GM23248 (cell line): ENCODE data around the gene ETV5. TPM values are rescaled to one million over a fixed set of nuclear protein-coding genes. Genes with fewer than 3 reads are reported as not detected.

ENCODE experiments used
- DNase-seq: peaks from one replicate; pipeline ENCODE4 v3.0.0-alpha.2; 2015
- H2AFZ ChIP-seq: fragments of 200-600 bp; sonication (generic); 2 replicates; pipeline ENCODE4 v1.6.1; 2016; ENCODE audit warnings: antibody characterized with exemption
- H3F3A ChIP-seq: fragments of 200-600 bp; sonication (generic); 2 replicates; pipeline ENCODE4 v1.6.1; 2016; ENCODE audit warnings: mild to moderate bottlenecking, antibody characterized with exemption, mixed run types; ENCODE audit not compliant: insufficient read depth
- H3K27ac ChIP-seq: fragments of 200-600 bp; sonication (generic); 2 replicates; pipeline ENCODE4 v1.5.1; 2016; ENCODE audit warnings: mild to moderate bottlenecking
- H3K27me3 ChIP-seq: fragments of 200-600 bp; sonication (generic); replicated peaks from 2 replicates; pipeline ENCODE4 v1.6.1; 2016; ENCODE audit warnings: mild to moderate bottlenecking; ENCODE audit not compliant: insufficient read depth
- H3K36me3 ChIP-seq: fragments of 200-600 bp; sonication (generic); 2 replicates; pipeline ENCODE4 v1.6.1; 2016; ENCODE audit warnings: low read depth, mild to moderate bottlenecking
- H3K4me1 ChIP-seq: fragments of 200-600 bp; sonication (generic); 2 replicates; pipeline ENCODE4 v1.6.1; 2016; ENCODE audit warnings: mild to moderate bottlenecking; ENCODE audit not compliant: insufficient read depth
- H3K4me2 ChIP-seq: fragments of 200-600 bp; sonication (generic); one replicate; pipeline ENCODE4 v1.6.1; 2016; ENCODE audit warnings: mild to moderate bottlenecking; ENCODE audit not compliant: unreplicated experiment
- H3K4me3 ChIP-seq: fragments of 200-600 bp; sonication (generic); 2 replicates; pipeline ENCODE4 v1.5.1; 2016; ENCODE audit warnings: mild to moderate bottlenecking
- H3K79me2 ChIP-seq: fragments of 200-600 bp; sonication (generic); 2 replicates; pipeline ENCODE4 v1.6.1; 2016; ENCODE audit warnings: mild to moderate bottlenecking; ENCODE audit not compliant: insufficient read depth
- H3K9ac ChIP-seq: fragments of 200-600 bp; sonication (generic); 2 replicates; pipeline ENCODE4 v1.6.1; 2016; ENCODE audit warnings: mild to moderate bottlenecking
- H3K9me2 ChIP-seq: fragments of 200-600 bp; sonication (generic); 2 replicates; pipeline ENCODE4 v1.6.1; 2016; ENCODE audit warnings: mixed run types, mild to moderate bottlenecking, moderate library complexity; ENCODE audit not compliant: insufficient read depth
- H3K9me3 ChIP-seq: fragments of 200-600 bp; sonication (generic); one replicate; pipeline ENCODE4 v1.6.1; 2017; ENCODE audit warnings: low read depth
- H4K20me1 ChIP-seq: fragments of 200-600 bp; sonication (generic); 2 replicates; pipeline ENCODE4 v1.6.0; 2016; ENCODE audit not compliant: insufficient read depth
- EZH2 ChIP-seq: fragments of 200-600 bp; sonication (generic); IDR thresholded peaks from 2 replicates; pipeline ENCODE4 v1.6.1; 2018; ENCODE audit warnings: antibody characterized with exemption, mild to moderate bottlenecking; ENCODE audit not compliant: insufficient read depth, poor library complexity, severe bottlenecking
- EZH2phosphoT487 ChIP-seq: fragments of 200-600 bp; sonication (generic); IDR thresholded peaks from 2 replicates; pipeline ENCODE4 v1.6.1; 2018; ENCODE audit warnings: antibody characterized with exemption, moderate library complexity, mild to moderate bottlenecking, low read depth; ENCODE audit not compliant: insufficient read depth
- WGBS, 2 experiments: methylation state at CpG; one replicate each; pipeline ENCODE4 v1.1.6; 2015 to 2017; ENCODE audit warnings: low lambda C conversion rate in 2 of 2, low coverage in 1 of 2; ENCODE audit errors: missing lambda C conversion rate in 2 of 2; 5-methylcytosine and 5-hydroxymethylcytosine counted together
- in situ Hi-C: fragments of 300-500 bp; cut with MboI; formaldehyde crosslinking; loops from 2 replicates; pipeline ENCODE4 v1.15.0; 2020
- polyA plus RNA-seq: library from polyadenylated mRNA; unstranded; fragments of >200 nt; fragmentation: Nextera tagmentation; extraction: Ambion mirVana; gene quantifications from 2 replicates; pipeline ENCODE4 v1.2.1, GENCODE V29; 2016
- small RNA-seq: library from RNA; depleted of rRNA; stranded (forward); fragments of <200 nt; gene quantifications from one replicate; pipeline ENCODE3, GENCODE V24; 2014; ENCODE audit warnings: low read depth, low replicate concordance
- total RNA-seq: library from RNA; depleted of rRNA; stranded (reverse); fragments of >200 nt; shearing (Covaris generic); gene quantifications from 2 replicates; pipeline ENCODE4 v1.2.3, GENCODE V29; 2014; rRNA removed

Gene ETV5
- total and polyA plus RNA-seq, 2 experiments from 2014 or later = 44.0 to 47.5 TPM

GRCh38 chr3:185997130-185997529, 111.8 kb downstream of the ETV5 start:
- in situ Hi-C loops = loop anchor here (25.0 kb wide), 1 partner anchor 815 kb away; the partner anchor contains the start of gene RFC4
- WGBS, 2 experiments = 71% methylated on average over 3 of the region's 3 CpGs
- no peaks in the 10 kb centered on the region for H3K9me2 ChIP-seq

More at GRCh38 chr3:185997130-185997529, 111.8 kb downstream of the ETV5 start:
- no peak overlapping the region for H3K9ac ChIP-seq
- H3K27me3 ChIP-seq = no peaks in the 10 kb centered on the region
- peaks cover 30% of the 10 kb centered on the region for H3F3A ChIP-seq
- TF ChIP-seq EZH2phosphoT487 (no peak), EZH2 (no peak)
- peaks cover 25% of the 10 kb centered on the region for H3K4me1 ChIP-seq
- H3K36me3 ChIP-seq = no peaks in the 10 kb centered on the region
- H3K79me2 ChIP-seq = no peaks in the 10 kb centered on the region
- H4K20me1 ChIP-seq = no peaks in the 10 kb centered on the region
- no peaks in the 10 kb centered on the region for H3K9me3 ChIP-seq
- no peak overlapping the region for H3K27ac ChIP-seq
- no peak overlapping the region for H2AFZ ChIP-seq
- no peak overlapping the region for H3K4me2 ChIP-seq
- DNase-seq = no peak
- H3K4me3 ChIP-seq = no peak overlapping the region

Small RNA genes lying within 50 kb of the gene (small RNA-seq; reads per million reads assigned to genes)
- not detected for gene RF00017

Other genes starting within 250 kb of the ETV5 start
- gene TRA2B, start 171.1 kb downstream of the ETV5 start, total RNA-seq = 138 and 183 TPM in 2 replicates
- gene TRA2B, start 171.1 kb downstream of the ETV5 start, polyA plus RNA-seq = 111 and 112 TPM in 2 replicates